ENCODE results near the gene ZRANB1. TPM values are rescaled to one million over a fixed set of nuclear protein-coding genes. Genes with fewer than 3 reads are reported as not detected.

ZRANB1 gene
- total RNA-seq, 1 donor from 2014 or later = 14.9 TPM

- Mint-ChIP-seq H3K36me3 (ENCODE audit: low read depth) (no peaks in the 10 kb centered on the region), H3K4me1 (no peaks in the 10 kb centered on the region), H3K27ac (no peak overlapping the region), H3K4me3 (no peak overlapping the region), H3K27me3 (peaks cover 6% of the 10 kb centered on the region), H3K9me3 (no peaks in the 10 kb centered on the region)
- no peak for DNase-seq
- intact Hi-C loops (cut with micrococcal nuclease) = no loop called here
Measured at GRCh38 chr10:125005312-125006187, 63.6 kb downstream of the ZRANB1 start.

DNA sequence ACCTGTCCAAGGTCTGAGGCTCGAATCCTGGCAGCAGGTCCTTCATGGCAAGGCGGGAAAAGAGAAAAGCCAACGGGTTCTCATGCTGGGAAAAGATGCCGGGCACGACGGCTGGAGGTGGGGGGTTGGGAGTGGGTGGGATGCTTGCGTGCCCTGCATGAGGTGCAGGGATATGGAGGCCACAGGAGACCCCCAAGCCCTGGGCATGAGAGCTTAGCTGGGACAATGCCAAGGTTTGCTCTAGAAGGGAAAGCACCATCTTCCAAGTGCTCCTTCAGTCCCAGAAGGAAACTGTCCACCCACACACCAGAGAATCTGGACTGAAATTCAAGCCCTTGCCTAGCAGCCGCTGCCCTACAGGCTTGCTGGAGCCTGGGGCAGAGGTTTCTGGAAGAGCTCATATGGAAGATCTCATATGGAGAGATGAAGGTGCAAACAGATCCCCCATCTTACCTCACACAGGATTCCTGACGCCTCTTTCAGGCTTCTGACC lies 64.3 kb downstream of the ZRANB1 start:
- H3K36me3 Mint-ChIP-seq (ENCODE audit: low read depth) = no peaks in the 10 kb centered on the region
- peaks cover 8% of the 10 kb centered on the region for H3K27me3 Mint-ChIP-seq
- H3K9me3 Mint-ChIP-seq = no peaks in the 10 kb centered on the region
- H3K27ac Mint-ChIP-seq = no peak overlapping the region
- intact Hi-C loops (cut with micrococcal nuclease) = no loop called here
- no peak overlapping the region for H3K4me3 Mint-ChIP-seq
- no peaks in the 10 kb centered on the region for H3K4me1 Mint-ChIP-seq
- no peak for DNase-seq

GRCh38 chr10:125006921-125007426 lies 65.1 kb downstream of the ZRANB1 start:
- Mint-ChIP-seq H3K36me3 (ENCODE audit: low read depth) (no peaks in the 10 kb centered on the region), H3K4me1 (no peaks in the 10 kb centered on the region), H3K4me3 (no peak overlapping the region), H3K27ac (no peak overlapping the region), H3K27me3 (peaks cover 8% of the 10 kb centered on the region), H3K9me3 (no peaks in the 10 kb centered on the region)
- DNase-seq = no peak
- intact Hi-C loops (cut with micrococcal nuclease) = no loop called here

DNA sequence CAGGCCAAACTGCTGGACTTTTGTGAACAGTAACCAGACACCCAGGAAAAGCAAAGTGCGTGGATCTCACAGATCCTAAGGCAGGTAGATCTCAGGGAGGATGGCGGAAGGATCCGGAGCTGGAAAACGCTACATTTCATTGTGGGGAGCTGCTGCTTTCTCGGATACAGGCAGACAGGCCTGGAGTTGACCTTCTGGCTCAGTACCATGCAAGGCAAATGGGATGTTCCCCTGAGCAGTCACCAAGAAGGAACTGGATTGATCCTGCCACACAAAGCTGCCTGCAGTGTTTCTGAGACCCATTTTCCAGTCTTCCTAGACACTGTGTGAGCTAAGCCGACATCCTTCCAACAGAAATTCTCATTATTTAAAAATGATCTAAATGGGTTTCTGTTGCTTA lies 65.5 kb downstream of the ZRANB1 start:
- H3K27ac Mint-ChIP-seq = no peak overlapping the region
- no peaks in the 10 kb centered on the region for H3K4me1 Mint-ChIP-seq
- no peak overlapping the region for H3K4me3 Mint-ChIP-seq
- DNase-seq = no peak
- intact Hi-C loops (cut with micrococcal nuclease) = no loop called here
- H3K27me3 Mint-ChIP-seq = peaks cover 8% of the 10 kb centered on the region
- no peaks in the 10 kb centered on the region for H3K9me3 Mint-ChIP-seq
- H3K36me3 Mint-ChIP-seq (ENCODE audit: low read depth) = no peaks in the 10 kb centered on the region

DNA sequence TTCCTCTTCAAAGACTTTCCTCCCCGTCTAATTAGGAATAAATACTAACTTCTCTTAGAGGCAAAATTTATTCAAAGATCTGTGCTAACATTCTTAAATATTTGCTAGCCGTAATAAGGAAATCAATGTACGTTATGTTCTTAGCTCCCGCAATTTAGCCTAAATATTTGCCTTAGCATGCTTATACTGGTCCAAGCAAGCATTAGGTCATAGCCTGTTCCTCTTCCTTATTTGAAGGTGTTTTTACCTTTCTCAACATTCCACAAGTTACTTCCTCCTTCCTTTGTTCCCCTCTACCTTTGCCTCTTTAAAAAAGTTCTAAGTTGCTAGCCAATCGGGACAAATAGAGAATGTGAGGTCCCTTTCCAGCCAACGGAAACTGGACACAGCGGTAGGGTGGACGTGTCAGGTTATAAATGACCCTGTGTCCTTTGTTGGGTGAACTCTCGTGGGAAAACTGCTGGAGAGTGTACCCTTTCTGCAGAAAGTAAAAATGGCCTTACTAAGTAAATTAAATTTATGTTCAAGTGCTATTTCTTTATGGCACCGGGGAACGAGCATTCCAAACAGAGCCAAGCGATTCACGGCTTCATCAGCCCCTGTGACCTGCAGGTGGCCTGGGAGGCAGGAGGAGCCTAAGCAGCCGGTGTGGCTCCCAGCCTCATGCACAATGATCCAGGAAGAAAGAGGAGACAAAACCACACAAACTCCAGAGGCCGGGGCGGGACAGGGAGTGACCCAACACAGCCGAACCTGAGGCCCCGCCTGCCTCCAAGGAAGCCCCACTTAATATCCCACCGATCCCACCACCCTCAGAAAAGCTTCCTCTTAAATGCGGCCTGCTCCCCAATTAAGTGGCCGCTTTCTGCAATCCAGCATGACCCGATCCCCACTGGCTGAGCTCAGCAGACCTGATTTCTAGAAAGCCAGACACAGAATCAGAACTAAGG lies 67.0 kb downstream of the ZRANB1 start:
- no peak overlapping the region for H3K4me3 Mint-ChIP-seq
- H3K4me1 Mint-ChIP-seq = no peaks in the 10 kb centered on the region
- no peak for DNase-seq
- H3K27ac Mint-ChIP-seq = no peak overlapping the region
- intact Hi-C loops (cut with micrococcal nuclease) = no loop called here
- H3K9me3 Mint-ChIP-seq = no peaks in the 10 kb centered on the region
- H3K27me3 Mint-ChIP-seq = peaks cover 10% of the 10 kb centered on the region
- no peaks in the 10 kb centered on the region for H3K36me3 Mint-ChIP-seq (ENCODE audit: low read depth)

DNA sequence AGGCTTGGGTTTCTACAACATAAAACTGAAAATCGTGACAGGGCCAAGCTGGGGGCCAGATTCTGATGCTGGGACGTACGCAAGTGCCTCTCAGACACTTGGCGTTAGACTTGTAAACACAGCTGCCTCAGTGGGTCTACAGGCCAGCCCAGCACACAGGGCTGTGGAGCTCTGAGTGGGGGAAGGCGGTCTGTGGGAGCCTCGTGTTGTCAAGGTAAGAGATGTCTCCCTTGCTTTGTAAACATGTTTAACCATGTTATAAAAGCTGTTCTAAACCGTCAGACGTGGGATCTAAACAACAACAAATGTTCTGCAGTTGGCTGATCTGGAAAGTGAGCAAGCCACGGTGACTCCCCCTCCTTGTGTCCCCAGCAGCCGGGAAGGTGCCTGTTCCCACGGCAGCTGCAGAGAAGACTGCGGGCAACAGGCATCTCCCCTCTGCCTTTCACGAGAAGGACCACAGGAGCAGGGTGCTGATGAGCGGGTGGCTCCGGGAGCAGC lies 67.8 kb downstream of the ZRANB1 start:
- H3K27ac Mint-ChIP-seq = no peak overlapping the region
- peaks cover 15% of the 10 kb centered on the region for H3K27me3 Mint-ChIP-seq
- DNase-seq = no peak
- H3K36me3 Mint-ChIP-seq (ENCODE audit: low read depth) = no peaks in the 10 kb centered on the region
- no peak overlapping the region for H3K4me3 Mint-ChIP-seq
- no peaks in the 10 kb centered on the region for H3K9me3 Mint-ChIP-seq
- intact Hi-C loops (cut with micrococcal nuclease) = no loop called here
- H3K4me1 Mint-ChIP-seq = peaks cover 1% of the 10 kb centered on the region

GRCh38 chr10:125010362-125010761 lies 68.4 kb downstream of the ZRANB1 start:
- Mint-ChIP-seq H3K4me1 (peaks cover 2% of the 10 kb centered on the region), H3K4me3 (no peak overlapping the region), H3K27ac (no peak overlapping the region), H3K36me3 (ENCODE audit: low read depth) (no peaks in the 10 kb centered on the region), H3K9me3 (no peaks in the 10 kb centered on the region), H3K27me3 (peaks cover 15% of the 10 kb centered on the region)
- DNase-seq = no peak
- intact Hi-C loops (cut with micrococcal nuclease) = no loop called here

DNA sequence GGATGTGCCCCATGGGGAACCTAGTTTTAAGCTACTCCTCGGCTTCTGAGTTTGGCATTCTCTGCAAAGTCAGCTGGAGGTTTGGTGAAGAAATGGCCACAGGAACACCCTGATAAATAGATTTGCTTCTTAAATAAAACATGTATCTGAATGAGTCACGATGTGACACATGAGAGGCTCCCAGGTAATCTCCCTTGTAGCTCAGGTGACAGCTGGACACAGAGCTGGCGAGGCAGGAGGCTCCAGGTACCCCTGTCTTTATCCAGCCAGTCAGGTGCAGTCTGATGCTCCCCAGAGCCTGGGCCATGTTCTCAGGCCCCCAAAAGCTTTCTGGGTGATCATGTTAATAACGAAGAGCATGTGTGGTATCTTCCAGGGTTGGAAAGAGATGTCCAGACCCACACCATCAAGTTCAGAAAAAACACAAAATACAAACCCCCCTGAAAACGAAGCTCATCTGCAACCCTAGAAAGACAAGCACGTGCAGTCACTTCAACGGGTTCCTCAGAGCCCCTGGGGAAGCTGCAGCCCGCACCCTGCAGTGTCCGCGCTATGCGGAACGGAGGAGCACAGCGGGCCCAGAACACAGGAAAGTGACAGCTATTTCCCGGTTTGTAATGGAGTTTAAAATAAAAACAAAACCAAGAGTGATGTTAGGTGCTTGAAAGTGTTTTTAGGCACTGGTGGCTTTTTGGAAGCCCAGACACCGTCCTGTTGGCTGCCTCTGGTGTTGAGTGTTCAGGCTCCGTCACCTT lies 69.4 kb downstream of the ZRANB1 start:
- Mint-ChIP-seq H3K36me3 (ENCODE audit: low read depth) (no peaks in the 10 kb centered on the region), H3K27me3 (peaks cover 15% of the 10 kb centered on the region), H3K4me3 (no peak overlapping the region), H3K4me1 (peaks cover 4% of the 10 kb centered on the region), H3K27ac (no peak overlapping the region), H3K9me3 (no peaks in the 10 kb centered on the region)
- intact Hi-C loops (cut with micrococcal nuclease) = no loop called here
- no peak for DNase-seq

- H3K27me3 Mint-ChIP-seq = peaks cover 20% of the 10 kb centered on the region
- intact Hi-C loops (cut with micrococcal nuclease) = no loop called here
- peaks cover 4% of the 10 kb centered on the region for H3K4me1 Mint-ChIP-seq
- H3K4me3 Mint-ChIP-seq = no peak overlapping the region
- H3K9me3 Mint-ChIP-seq = no peaks in the 10 kb centered on the region
- no peak for DNase-seq
- H3K36me3 Mint-ChIP-seq (ENCODE audit: low read depth) = no peaks in the 10 kb centered on the region
- H3K27ac Mint-ChIP-seq = no peak overlapping the region
Measured at GRCh38 chr10:125011926-125012705, 70.2 kb downstream of the ZRANB1 start.

- Mint-ChIP-seq H3K27ac (no peak overlapping the region), H3K9me3 (no peaks in the 10 kb centered on the region), H3K36me3 (ENCODE audit: low read depth) (no peaks in the 10 kb centered on the region), H3K4me3 (no peak overlapping the region), H3K4me1 (peaks cover 4% of the 10 kb centered on the region), H3K27me3 (peaks cover 22% of the 10 kb centered on the region)
- intact Hi-C loops (cut with micrococcal nuclease) = no loop called here
- no peak for DNase-seq
Measured at GRCh38 chr10:125012851-125013528, 71.1 kb downstream of the ZRANB1 start.

- no peak for DNase-seq
- intact Hi-C loops (cut with micrococcal nuclease) = no loop called here
- H3K4me3 Mint-ChIP-seq = no peak overlapping the region
- peaks cover 4% of the 10 kb centered on the region for H3K4me1 Mint-ChIP-seq
- H3K9me3 Mint-ChIP-seq = no peaks in the 10 kb centered on the region
- peaks cover 23% of the 10 kb centered on the region for H3K27me3 Mint-ChIP-seq
- H3K27ac Mint-ChIP-seq = no peak overlapping the region
- H3K36me3 Mint-ChIP-seq (ENCODE audit: low read depth) = no peaks in the 10 kb centered on the region
Measured at GRCh38 chr10:125013529-125013872, 71.6 kb downstream of the ZRANB1 start.

DNA sequence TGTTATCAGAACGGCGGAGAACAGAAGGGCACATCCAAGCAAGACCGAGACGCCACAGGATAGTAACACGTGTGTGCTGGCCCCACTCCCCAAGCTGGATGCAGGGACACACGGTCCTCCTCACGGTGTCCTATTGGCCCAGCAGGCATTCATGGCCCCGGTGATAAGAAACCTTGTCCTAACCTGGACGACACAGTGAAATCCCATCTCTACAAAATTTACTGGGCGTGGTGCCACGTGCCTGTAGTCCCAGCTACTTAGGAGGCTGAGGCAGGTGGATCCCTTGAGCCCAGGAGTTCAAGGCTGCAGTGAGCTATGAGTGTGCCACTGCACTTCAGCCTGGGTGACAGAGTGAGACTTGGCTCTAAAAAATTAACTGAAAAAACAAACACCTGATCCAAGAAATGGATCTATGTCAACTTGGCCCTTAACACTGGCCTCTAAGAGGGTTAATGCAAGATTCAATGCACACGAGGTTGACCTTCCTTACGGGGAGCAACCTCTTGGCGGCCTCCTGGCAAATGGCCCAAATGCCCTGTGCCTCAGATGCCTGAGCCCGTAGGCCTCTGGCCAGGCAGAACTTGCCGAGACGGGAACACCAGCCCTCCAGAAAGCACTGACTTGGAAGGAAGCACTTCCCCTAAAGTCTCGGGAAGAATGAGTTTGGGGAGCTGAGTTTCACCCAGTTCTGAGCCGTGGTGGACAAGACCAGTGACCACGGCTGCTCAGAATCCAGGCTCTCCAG lies 72.3 kb downstream of the ZRANB1 start:
- H3K4me3 Mint-ChIP-seq = no peak overlapping the region
- H3K4me1 Mint-ChIP-seq = peaks cover 4% of the 10 kb centered on the region
- intact Hi-C loops (cut with micrococcal nuclease) = no loop called here
- H3K27ac Mint-ChIP-seq = no peak overlapping the region
- H3K9me3 Mint-ChIP-seq = no peaks in the 10 kb centered on the region
- peaks cover 25% of the 10 kb centered on the region for H3K27me3 Mint-ChIP-seq
- H3K36me3 Mint-ChIP-seq (ENCODE audit: low read depth) = no peaks in the 10 kb centered on the region
- DNase-seq = no peak

Data from activated CD4-positive, alpha-beta T cell treated with anti-CD3 and anti-CD28 coated beads, Interleukin-2, amount 10 ng/mL, durations not matched to agents 24 days and 14 days (primary cell).